Astrocyte of the spinal cord (primary cell): ENCODE data around the gene OR5K4.

Experiments used
- DNase-seq: peaks from one replicate; pipeline ENCODE4 v3.0.0; 2011; ENCODE audit warnings: low read depth, low spot score
- H3K4me3 ChIP-seq: 2 replicates; pipeline ENCODE4 v1.5.1; 2011; ENCODE audit warnings: low read depth, mild to moderate bottlenecking, low read length, moderate library complexity
- CTCF ChIP-seq: IDR thresholded peaks from 2 replicates; pipeline ENCODE4 v1.5.1; 2012; ENCODE audit warnings: low read depth, mild to moderate bottlenecking, low read length, inconsistent platforms
- in situ Hi-C: cut with HindIII; loops from 2 replicates; pipeline ENCODE4 v1.10.0; 2017; ENCODE audit warnings: low sequenced_read_pairs

Gene OR5K4

GRCh38 chr3:98326945-98327344, 26.7 kb upstream of the OR5K4 start:
- in situ Hi-C loops = no loop called here
- no peak overlapping the region for H3K4me3 ChIP-seq
- TF ChIP-seq CTCF = no peak
- DNase-seq = no peak

GRCh38 chr3:98328933-98329332, 24.7 kb upstream of the OR5K4 start:
- DNase-seq = no peak
- in situ Hi-C loops = no loop called here
- H3K4me3 ChIP-seq = no peak overlapping the region
- TF ChIP-seq CTCF = no peak

DNA sequence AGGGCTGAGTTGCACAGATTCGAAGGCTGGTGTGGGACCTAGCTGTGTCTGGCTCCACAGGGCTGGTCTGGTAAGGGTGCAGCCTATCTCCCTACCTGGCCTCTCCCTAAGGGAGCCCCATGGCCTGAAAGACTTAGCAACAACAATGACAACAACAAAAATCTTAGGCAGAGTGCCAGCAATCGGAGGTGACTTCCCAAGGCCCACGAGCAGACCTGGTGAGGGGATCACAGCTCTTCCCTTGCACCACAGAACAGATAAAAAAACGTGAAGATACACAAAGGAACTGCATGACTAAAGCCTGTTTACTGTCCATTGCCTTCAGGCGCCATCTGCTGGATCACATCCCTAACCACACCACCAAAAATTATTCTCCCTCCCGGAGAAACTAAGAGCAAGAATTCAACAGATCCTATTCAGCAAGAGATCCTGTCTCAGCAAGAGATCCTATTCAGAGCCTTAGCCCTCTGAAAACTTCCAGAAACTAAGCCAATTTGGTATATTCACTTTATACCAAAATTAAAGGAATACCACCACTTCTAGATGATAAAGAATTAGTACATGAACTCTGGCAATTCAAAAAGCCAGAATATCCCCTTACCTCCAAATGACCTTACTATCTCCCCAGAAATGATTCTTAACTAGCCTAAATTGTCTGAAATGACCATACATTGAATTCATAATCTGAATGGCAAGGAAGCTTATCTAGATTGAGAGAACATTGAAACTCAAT, 24.1 kb upstream of the OR5K4 start:
- TF ChIP-seq CTCF = peak; percentile 84
- peak; percentile 43 for DNase-seq
- H3K4me3 ChIP-seq = no peak overlapping the region
- in situ Hi-C loops = no loop called here

GRCh38 chr3:98331329-98331728, 22.3 kb upstream of the OR5K4 start:
- no peak for TF ChIP-seq CTCF
- no peak overlapping the region for H3K4me3 ChIP-seq
- in situ Hi-C loops = no loop called here
- DNase-seq = no peak

GRCh38 chr3:98333989-98334606, 19.6 kb upstream of the OR5K4 start:
- in situ Hi-C loops = no loop called here
- no peak for DNase-seq
- TF ChIP-seq CTCF = no peak
- no peak overlapping the region for H3K4me3 ChIP-seq

DNA sequence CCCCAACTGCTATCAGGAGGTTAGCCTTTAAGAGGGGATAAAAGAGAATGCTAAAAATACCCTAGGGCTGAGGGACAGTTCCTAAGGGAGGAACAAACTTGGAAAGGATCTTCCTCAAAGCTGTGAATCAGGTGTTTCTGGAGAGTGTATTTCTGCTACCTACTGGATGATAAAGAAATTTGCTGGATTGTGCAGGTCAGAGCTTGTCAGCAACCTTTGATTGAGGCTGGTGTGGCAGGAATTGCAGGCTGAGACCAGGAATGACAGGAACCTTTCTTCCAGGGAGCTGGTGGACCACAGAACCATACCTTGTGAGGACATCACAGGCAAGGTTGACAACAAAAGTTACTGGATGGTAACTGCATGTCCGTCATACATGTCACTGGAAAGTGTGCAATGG, 14.6 kb upstream of the OR5K4 start:
- TF ChIP-seq CTCF = no peak
- no peak overlapping the region for H3K4me3 ChIP-seq
- in situ Hi-C loops = no loop called here
- DNase-seq = no peak
